Breast epithelium (tissue), 3 donors: ENCODE data around the gene TPST1.

Experiments used
- POLR2A ChIP-seq: fragments of 450-650 bp; IDR thresholded peaks from one replicate; pipeline ENCODE4 v1.6.1; 2016; ENCODE audit warnings: antibody characterized with exemption, mild to moderate bottlenecking, moderate library complexity
- POLR2AphosphoS5 ChIP-seq, 3 donors: sonication (generic); formaldehyde crosslinking; IDR thresholded peaks; one replicate each; pipeline ENCODE4 v1.6.1; 2017; ENCODE audit warnings: antibody characterized with exemption in 3 of 3
- TF ChIP-seq, protein P1 (sequence below), 3 donors: fragments of 450-650 bp; IDR thresholded peaks; one replicate each; pipeline ENCODE4 v1.5.1; 2016 to 2017; ENCODE audit warnings: antibody characterized with exemption in 3 of 3, mild to moderate bottlenecking in 3 of 3, moderate library complexity in 3 of 3

DNA sequence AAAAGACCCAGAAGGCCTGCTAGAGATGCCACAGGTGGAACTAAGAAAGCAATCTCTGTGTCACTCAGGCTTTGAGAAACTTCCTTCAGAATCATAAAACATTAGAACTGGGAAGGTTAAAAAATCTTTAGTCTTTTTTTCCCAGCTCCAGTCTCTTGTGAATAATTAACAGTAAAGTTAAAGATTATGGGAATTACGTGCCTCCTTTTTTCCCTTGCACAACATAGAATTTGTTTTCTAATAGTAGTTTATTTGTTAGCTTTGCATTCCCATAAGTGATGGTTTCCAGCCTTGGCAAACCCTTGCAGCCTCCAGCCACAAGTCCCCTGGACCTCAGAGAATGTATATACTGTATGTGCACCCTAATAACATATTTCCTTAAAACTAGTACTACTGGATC is 128.3 kb downstream of the TPST1 start:
- TF ChIP-seq POLR2A, result no peak
- TF ChIP-seq, protein P1, sequence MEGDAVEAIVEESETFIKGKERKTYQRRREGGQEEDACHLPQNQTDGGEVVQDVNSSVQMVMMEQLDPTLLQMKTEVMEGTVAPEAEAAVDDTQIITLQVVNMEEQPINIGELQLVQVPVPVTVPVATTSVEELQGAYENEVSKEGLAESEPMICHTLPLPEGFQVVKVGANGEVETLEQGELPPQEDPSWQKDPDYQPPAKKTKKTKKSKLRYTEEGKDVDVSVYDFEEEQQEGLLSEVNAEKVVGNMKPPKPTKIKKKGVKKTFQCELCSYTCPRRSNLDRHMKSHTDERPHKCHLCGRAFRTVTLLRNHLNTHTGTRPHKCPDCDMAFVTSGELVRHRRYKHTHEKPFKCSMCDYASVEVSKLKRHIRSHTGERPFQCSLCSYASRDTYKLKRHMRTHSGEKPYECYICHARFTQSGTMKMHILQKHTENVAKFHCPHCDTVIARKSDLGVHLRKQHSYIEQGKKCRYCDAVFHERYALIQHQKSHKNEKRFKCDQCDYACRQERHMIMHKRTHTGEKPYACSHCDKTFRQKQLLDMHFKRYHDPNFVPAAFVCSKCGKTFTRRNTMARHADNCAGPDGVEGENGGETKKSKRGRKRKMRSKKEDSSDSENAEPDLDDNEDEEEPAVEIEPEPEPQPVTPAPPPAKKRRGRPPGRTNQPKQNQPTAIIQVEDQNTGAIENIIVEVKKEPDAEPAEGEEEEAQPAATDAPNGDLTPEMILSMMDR (IDR thresholded peaks at IDR 0.05), result no peak
- no peak for TF ChIP-seq POLR2AphosphoS5 (IDR thresholded peaks at IDR 0.05)
